Ascending aorta (tissue), 2 donors: Measurements from ENCODE around the gene SPRY1. TPM values are rescaled to one million over a fixed set of nuclear protein-coding genes. Genes with fewer than 3 reads are reported as not detected.
A peak's percentile ranks its signal among the peaks of the same experiment; 100 is the strongest.

Source experiments
- DNase-seq, 2 donors: peaks; one replicate each; pipeline ENCODE4 v3.0.0-alpha.2; 2019; ENCODE audit warnings: low spot score in 2 of 2
- H3K27ac ChIP-seq, 2 donors: fragments of 200-600 bp; sonication (generic); one replicate each; pipeline ENCODE4 v1.5.1; 2016 to 2017; ENCODE audit warnings: mild to moderate bottlenecking in 1 of 2
- H3K27me3 ChIP-seq: fragments of 200-600 bp; sonication (generic); one replicate; pipeline ENCODE4 v1.5.1; 2017
- H3K36me3 ChIP-seq, 2 donors: fragments of 200-600 bp; sonication (generic); one replicate each; pipeline ENCODE4 v1.5.1; 2016
- H3K4me1 ChIP-seq, 2 donors: fragments of 200-600 bp; sonication (generic); one replicate each; pipeline ENCODE4 v1.5.1; 2016 to 2017; ENCODE audit warnings: mild to moderate bottlenecking in 1 of 2
- H3K4me3 ChIP-seq, 2 donors: fragments of 200-600 bp; sonication (generic); one replicate each; pipeline ENCODE4 v1.5.1; 2016 to 2017; ENCODE audit warnings: mild to moderate bottlenecking in 1 of 2
- H3K9me3 ChIP-seq, 2 donors: fragments of 200-600 bp; sonication (generic); one replicate each; pipeline ENCODE4 v1.5.1; 2016
- intact Hi-C: fragments of 100-400 bp; cut with DNase I; formaldehyde crosslinking; loops from one replicate; pipeline ENCODE4 v1.15.1; 2023
- total RNA-seq: library from RNA; depleted of rRNA; stranded (reverse); fragments of >200 nt; gene quantifications from one replicate; pipeline ENCODE4 v1.1.0, GENCODE V29; 2016
- TF ChIP-seq, protein P1 (sequence below), 3 experiments: fragments of 200-600 bp in 2 of 3; fragments of 450-650 bp in 1 of 3; sonication (generic) in 2 of 3; IDR thresholded peaks; one replicate each; pipeline ENCODE4 v1.5.1; 2016 to 2019; ENCODE audit warnings: antibody characterized with exemption in 3 of 3, mild to moderate bottlenecking in 1 of 3, moderate library complexity in 1 of 3

Gene SPRY1
- total RNA-seq, 1 donor from 2014 or later: 348 TPM

DNA sequence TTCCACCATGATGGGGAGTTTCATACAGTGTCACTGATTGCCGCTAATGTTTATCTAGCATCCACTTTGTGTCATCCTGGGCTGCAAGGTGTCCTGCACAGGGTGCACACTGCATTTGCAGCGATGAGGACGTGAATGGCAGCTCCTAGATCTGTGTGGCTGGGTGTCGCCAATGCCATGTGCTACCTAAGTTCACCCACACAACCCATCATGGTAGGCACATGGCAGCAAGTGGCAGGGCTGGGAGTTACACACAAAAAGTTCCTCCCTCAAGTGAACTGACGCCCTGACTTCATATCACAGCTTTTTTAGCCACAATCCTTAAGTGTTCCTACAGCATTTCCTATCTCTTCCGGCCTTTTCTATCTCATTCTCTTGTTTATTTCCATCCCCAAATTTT is 45.9 kb upstream of the SPRY1 start:
- Histone ChIP-seq H3K36me3 (no peaks in the 10 kb centered on the region), H3K27me3 (no peaks in the 10 kb centered on the region), H3K4me3 (no peak overlapping the region), H3K27ac (no peak overlapping the region), H3K4me1 (peaks cover 0 to 6% of the 10 kb centered on the region in 2 donors), H3K9me3 (no peaks in the 10 kb centered on the region)
- intact Hi-C loops: no loop called here
- TF ChIP-seq, protein P1, sequence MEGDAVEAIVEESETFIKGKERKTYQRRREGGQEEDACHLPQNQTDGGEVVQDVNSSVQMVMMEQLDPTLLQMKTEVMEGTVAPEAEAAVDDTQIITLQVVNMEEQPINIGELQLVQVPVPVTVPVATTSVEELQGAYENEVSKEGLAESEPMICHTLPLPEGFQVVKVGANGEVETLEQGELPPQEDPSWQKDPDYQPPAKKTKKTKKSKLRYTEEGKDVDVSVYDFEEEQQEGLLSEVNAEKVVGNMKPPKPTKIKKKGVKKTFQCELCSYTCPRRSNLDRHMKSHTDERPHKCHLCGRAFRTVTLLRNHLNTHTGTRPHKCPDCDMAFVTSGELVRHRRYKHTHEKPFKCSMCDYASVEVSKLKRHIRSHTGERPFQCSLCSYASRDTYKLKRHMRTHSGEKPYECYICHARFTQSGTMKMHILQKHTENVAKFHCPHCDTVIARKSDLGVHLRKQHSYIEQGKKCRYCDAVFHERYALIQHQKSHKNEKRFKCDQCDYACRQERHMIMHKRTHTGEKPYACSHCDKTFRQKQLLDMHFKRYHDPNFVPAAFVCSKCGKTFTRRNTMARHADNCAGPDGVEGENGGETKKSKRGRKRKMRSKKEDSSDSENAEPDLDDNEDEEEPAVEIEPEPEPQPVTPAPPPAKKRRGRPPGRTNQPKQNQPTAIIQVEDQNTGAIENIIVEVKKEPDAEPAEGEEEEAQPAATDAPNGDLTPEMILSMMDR (IDR thresholded peaks at IDR 0.05): no peak
- no peak for DNase-seq

DNA sequence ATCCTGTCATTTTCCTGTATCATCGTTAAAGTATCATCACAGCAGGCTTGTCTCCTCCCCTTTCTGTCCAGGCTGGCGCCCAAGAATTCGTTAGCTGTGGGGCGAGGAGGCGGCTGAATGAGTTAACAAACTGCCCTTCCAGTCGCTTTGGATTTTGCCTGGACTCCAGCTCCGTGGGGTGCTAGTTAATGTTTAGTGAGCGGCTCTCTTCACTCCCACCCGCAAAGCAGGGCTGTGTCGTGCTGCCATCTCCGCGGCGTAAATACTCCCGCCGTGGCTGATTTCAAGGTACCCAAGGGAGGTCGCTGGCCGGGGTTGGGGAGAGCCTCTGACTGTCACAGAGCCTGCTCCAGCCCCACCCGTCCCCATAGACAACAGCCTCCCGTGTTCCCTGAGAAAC is 44.9 kb upstream of the SPRY1 start:
- TF ChIP-seq, protein P1 (IDR thresholded peaks at IDR 0.05): no peak
- Histone ChIP-seq H3K27ac (no peak overlapping the region), H3K4me3 (no peak overlapping the region), H3K9me3 (no peaks in the 10 kb centered on the region), H3K36me3 (no peaks in the 10 kb centered on the region), H3K27me3 (no peaks in the 10 kb centered on the region), H3K4me1 (peaks cover 0 to 6% of the 10 kb centered on the region in 2 donors)
- no peak for DNase-seq
- intact Hi-C loops: no loop called here

DNA sequence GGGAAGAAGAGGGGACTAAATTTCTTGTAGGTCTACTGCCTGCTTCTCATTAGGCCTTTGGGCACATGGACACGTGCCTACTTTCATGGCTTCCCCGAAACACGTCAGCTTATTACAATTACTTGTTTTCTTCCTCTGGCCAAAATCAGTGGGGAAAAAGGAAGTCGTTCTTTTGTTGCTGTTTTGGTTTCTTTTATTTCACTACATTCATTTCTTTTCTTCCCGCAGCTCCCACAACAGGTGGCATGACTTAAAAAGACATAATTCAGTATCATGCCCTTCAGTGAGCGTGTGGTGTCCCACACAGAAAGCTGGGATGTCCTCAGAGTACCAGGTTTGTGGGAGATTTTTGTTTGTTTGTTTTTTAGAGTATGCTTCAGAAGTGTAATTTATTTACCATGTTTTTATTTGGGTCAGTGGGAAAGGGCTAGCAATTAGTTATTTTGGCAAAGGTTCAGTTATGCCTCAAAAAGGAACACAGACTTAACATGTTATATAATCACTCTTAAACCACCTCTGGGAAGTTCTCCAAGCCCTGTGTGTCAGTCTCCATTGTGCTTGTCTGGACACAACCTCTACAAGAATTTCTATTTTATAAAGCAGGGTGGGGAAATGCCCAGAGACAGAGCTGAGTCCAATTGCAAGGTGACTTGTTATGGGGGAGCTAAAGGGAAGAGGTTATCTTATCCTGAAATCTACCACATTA is 44.2 kb upstream of the SPRY1 start:
- Histone ChIP-seq H3K36me3 (no peaks in the 10 kb centered on the region), H3K27ac (peak overlapping the region; percentile 7 to 20), H3K9me3 (no peaks in the 10 kb centered on the region), H3K4me1 (peaks cover 0 to 6% of the 10 kb centered on the region in 2 donors), H3K4me3 (no peak overlapping the region), H3K27me3 (no peaks in the 10 kb centered on the region)
- TF ChIP-seq, protein P1 (IDR thresholded peaks at IDR 0.05): no peak
- DNase-seq: no peak
- intact Hi-C loops: no loop called here

DNA sequence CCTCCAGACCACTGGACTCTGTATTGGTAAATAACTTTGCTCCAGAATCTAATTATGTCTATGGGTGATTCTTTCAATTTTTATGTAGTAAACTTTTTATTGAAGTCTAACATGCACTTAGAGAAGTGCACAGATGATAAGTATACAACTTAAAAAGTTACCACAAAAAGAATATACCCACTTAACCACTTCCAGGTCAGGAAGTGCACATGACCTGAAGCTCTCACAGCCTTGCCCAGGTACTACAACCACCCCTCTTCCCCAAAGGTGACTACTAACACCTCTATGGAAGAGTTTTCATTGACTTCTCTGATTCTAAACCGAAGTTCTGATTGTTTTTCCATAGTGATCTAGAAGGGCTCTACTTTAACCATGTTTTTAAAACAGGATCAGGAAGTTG is 43.6 kb upstream of the SPRY1 start:
- no peak for DNase-seq
- Histone ChIP-seq H3K9me3 (no peaks in the 10 kb centered on the region), H3K27me3 (no peaks in the 10 kb centered on the region), H3K4me1 (peaks cover 0 to 6% of the 10 kb centered on the region in 2 donors), H3K36me3 (no peaks in the 10 kb centered on the region), H3K4me3 (no peak overlapping the region), H3K27ac (peak overlapping the region in 1 of 2 donors; percentile 20)
- TF ChIP-seq, protein P1 (IDR thresholded peaks at IDR 0.05): no peak
- intact Hi-C loops: no loop called here

DNA sequence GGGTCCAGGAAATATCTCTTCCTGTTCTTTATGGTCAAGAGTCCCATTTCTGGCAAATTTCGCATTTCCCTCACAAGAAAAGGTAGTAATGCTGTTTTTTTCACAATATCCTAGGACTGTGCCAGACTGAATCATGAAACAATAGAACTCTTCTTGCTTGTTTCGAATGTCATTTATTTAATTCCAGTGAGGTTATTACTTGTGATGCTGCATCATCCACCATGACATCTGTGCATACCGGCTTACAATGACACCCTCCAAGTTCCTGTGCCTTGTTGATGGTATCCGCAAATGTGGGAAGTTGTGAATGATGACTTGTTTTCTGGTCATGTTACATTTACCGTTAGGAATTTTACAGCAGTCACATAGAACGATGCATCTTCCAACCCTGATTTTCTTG is 42.9 kb upstream of the SPRY1 start:
- H3K36me3 ChIP-seq: no peaks in the 10 kb centered on the region
- peaks cover 0 to 6% of the 10 kb centered on the region in 2 donors for H3K4me1 ChIP-seq
- H3K9me3 ChIP-seq: no peaks in the 10 kb centered on the region
- intact Hi-C loops: no loop called here
- H3K4me3 ChIP-seq: no peak overlapping the region
- H3K27me3 ChIP-seq: no peaks in the 10 kb centered on the region
- no peak overlapping the region for H3K27ac ChIP-seq
- no peak for DNase-seq
- TF ChIP-seq, protein P1 (IDR thresholded peaks at IDR 0.05): no peak
